Epithelial cell of esophagus (primary cell): Measurements from ENCODE around the gene STYXL1.

ENCODE experiments used
- DNase-seq: peaks from one replicate; pipeline ENCODE4 v3.0.0; 2010; ENCODE audit warnings: low read depth
- H3K4me3 ChIP-seq: 2 replicates; pipeline ENCODE4 v1.5.1; 2011; ENCODE audit warnings: mild to moderate bottlenecking, low read length, control low read depth
- TF ChIP-seq, protein P1 (sequence below): IDR thresholded peaks from 2 replicates; pipeline ENCODE4 v1.5.1; 2011; ENCODE audit warnings: low read depth, mild to moderate bottlenecking, low read length, control low read depth, inconsistent platforms; ENCODE audit not compliant: insufficient read depth; ENCODE audit errors: missing control alignments

The STYXL1 gene

DNA sequence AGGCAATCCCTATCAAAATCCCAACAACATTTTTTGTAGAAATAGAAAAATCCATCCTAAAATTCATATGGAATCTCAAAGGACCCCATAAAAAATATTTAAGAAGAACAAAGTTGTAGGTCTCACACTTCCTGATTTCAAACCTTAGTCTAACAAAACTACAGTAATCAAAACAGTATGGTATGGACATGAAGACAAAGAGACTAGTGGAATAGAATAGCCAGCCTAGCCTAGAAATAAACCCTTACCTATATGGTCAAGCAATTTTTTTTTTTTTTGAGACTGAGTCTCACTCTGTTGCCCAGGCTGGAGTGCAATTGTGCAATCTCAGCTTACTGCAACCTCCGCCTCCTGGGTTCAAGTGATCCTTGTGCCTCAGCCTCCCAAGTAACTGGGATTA lies 49.8 kb downstream of the STYXL1 start:
- TF ChIP-seq, protein P1, sequence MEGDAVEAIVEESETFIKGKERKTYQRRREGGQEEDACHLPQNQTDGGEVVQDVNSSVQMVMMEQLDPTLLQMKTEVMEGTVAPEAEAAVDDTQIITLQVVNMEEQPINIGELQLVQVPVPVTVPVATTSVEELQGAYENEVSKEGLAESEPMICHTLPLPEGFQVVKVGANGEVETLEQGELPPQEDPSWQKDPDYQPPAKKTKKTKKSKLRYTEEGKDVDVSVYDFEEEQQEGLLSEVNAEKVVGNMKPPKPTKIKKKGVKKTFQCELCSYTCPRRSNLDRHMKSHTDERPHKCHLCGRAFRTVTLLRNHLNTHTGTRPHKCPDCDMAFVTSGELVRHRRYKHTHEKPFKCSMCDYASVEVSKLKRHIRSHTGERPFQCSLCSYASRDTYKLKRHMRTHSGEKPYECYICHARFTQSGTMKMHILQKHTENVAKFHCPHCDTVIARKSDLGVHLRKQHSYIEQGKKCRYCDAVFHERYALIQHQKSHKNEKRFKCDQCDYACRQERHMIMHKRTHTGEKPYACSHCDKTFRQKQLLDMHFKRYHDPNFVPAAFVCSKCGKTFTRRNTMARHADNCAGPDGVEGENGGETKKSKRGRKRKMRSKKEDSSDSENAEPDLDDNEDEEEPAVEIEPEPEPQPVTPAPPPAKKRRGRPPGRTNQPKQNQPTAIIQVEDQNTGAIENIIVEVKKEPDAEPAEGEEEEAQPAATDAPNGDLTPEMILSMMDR: no peak
- DNase-seq: no peak
- no peak overlapping the region for H3K4me3 ChIP-seq

- TF ChIP-seq, protein P1: no peak
- DNase-seq: no peak
- no peak overlapping the region for H3K4me3 ChIP-seq
Measured at GRCh38 chr7:75996476-75996875, 51.3 kb downstream of the STYXL1 start.

GRCh38 chr7:75995996-75996395 lies 51.8 kb downstream of the STYXL1 start:
- no peak for DNase-seq

DNA sequence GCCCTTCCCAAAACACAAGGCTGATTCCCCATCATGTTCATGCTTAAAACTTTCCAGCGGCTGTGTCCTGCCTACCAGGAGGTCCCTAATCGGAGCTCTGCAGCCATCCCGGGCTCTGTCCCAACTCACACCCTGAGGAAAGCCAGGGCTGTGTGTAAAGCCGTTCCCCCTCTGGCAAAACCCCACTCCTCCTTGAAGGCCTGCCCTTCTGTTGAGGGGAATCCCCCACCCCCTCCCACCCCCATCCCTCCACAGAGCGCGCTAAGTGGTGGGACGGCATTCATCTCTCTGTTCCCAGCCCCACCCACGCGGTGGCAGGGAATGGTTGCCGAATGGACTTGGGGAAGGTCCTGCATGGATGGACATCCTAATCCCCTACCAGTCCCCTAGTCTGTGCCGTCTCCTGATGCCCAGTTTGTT lies 52.7 kb downstream of the STYXL1 start:
- TF ChIP-seq, protein P1: no peak
- DNase-seq: no peak
- H3K4me3 ChIP-seq: peak overlapping the region; percentile 52

More at GRCh38 chr7:75995996-75996395, 51.8 kb downstream of the STYXL1 start:
- TF ChIP-seq, protein P1: no peak
- no peak overlapping the region for H3K4me3 ChIP-seq

- TF ChIP-seq, protein P1: no peak
- peak; percentile 92 for DNase-seq
- H3K4me3 ChIP-seq: peak within 1 kb of the TSS; percentile 76
Measured at GRCh38 chr7:75994388-75995051, 53.3 kb downstream of the STYXL1 start, which contains the start of gene TMEM120A. Gene TMEM120A, minus strand, starts transcription at chr7:75994595. Its CDS starts 25 bp downstream, at chr7:75994570.

GRCh38 chr7:75993689-75994387 lies 54.0 kb downstream of the STYXL1 start:
- H3K4me3 ChIP-seq: peak overlapping the region; percentile 76
- TF ChIP-seq, protein P1: no peak
- DNase-seq: peak; percentile 21
